Measurements from ENCODE around the gene LGR6. TPM values are rescaled to one million over a fixed set of nuclear protein-coding genes. Genes with fewer than 3 reads are reported as not detected.
"Not testable (repeated sequence)": the region's sequence is repeated elsewhere in the genome, so short reads cannot be mapped to it uniquely, and the experiment has no call there.

LGR6 gene
- total RNA-seq, 2 donors from 2014 or later = 5.8 to 5.9 TPM

DNA sequence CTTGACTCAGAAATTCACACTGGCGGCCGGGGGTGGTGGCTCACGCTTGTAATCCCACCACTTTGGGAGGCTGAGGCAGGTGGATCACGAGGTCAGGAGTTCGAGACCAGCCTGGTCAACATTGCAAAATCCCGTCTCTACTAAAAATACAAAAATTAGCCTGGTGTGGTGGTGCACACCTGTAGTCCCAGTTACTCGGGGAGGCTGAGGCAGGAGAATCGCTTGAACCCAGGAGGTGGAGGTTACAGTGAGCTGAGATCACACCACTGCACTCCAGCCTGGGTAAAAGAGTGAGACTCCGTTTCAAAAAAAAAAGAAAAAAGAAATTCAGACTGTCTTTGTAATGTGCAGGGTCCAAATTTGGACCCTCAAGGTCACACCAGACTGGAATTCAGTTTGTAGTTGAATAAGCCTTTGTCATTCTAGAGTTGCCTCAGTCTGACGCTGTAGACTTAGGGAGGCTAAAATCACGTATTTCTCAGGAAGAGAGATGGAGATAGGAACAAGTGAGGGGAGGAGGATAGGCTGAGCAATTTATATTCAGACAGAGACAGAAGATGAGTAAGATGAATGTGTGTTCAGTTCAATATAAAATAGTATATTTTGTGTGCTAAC lies 159.1 kb downstream of the LGR6 start:
- not testable (repeated sequence) for DNase-seq (ENCODE audit: low spot score); H3K27ac Mint-ChIP-seq; H3K9me3 Mint-ChIP-seq; H3K4me3 Mint-ChIP-seq; H3K36me3 Mint-ChIP-seq; ATAC-seq; H3K27me3 Mint-ChIP-seq
- peaks cover 31 to 32% of the 10 kb centered on the region in 2 donors for H3K4me1 Mint-ChIP-seq (ENCODE audit: low read depth in 2 of 2)

DNA sequence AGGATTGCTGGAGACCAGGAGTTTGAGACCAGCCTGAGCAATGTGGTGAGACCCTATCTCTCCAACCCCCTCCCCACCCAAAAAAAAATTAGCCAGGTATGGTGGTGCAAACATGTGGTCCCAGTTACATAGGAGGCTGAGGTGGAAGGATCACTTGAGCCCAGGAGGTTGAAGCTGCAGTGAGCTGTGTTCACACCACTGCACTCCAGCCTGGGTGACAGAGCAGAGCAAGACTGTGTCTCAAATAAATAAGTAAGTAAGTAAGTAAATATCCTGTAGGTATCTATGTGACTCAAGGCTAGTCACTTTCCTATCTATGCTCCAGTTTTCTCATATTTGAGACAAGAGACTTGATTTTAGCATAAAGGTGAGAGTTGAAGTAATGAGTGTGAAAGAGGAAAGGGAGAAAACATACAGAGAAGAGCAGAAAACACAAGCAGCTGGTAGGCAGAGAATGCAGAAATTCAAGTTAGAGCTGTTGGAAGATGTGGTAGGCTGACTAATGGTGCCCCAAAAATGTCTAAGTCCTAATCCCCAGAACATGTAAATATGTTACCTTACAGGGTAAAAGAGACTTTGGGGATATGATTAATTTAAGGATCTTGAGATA lies 162.4 kb downstream of the LGR6 start:
- no peaks in the 10 kb centered on the region for H3K27me3 Mint-ChIP-seq
- H3K4me1 Mint-ChIP-seq (ENCODE audit: low read depth in 2 of 2) = peaks cover 9 to 13% of the 10 kb centered on the region in 2 donors
- ATAC-seq = no peak
- no peaks in the 10 kb centered on the region for H3K9me3 Mint-ChIP-seq
- H3K4me3 Mint-ChIP-seq = no peak overlapping the region
- no peak for DNase-seq (ENCODE audit: low spot score)
- no peaks in the 10 kb centered on the region for H3K36me3 Mint-ChIP-seq
- H3K27ac Mint-ChIP-seq = no peak overlapping the region

DNA sequence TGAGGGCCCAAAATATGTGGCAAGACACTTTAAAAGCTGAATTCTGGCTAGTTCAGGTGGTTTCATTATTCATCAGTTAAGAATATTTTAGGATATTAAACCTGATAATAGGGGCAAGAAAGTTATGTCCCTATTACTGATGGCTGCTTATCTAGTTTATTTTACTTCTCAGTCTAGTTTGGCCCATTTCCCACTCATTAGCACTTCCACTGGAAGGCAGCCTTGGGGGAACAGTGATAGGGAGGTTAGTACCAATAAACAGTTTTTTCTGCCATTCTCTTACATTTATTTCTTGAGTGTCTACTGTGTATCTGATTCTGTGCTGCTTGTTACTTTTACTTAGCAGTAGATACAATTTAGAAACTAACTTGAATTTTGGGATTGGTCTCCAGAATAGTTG lies 163.9 kb downstream of the LGR6 start:
- Mint-ChIP-seq H3K9me3 (no peaks in the 10 kb centered on the region), H3K4me3 (no peak overlapping the region), H3K27ac (no peak overlapping the region), H3K27me3 (no peaks in the 10 kb centered on the region), H3K36me3 (no peaks in the 10 kb centered on the region), H3K4me1 (ENCODE audit: low read depth in 2 of 2) (peaks cover 9 to 17% of the 10 kb centered on the region in 2 donors)
- ATAC-seq (no peak), DNase-seq (ENCODE audit: low spot score) (no peak)

DNA sequence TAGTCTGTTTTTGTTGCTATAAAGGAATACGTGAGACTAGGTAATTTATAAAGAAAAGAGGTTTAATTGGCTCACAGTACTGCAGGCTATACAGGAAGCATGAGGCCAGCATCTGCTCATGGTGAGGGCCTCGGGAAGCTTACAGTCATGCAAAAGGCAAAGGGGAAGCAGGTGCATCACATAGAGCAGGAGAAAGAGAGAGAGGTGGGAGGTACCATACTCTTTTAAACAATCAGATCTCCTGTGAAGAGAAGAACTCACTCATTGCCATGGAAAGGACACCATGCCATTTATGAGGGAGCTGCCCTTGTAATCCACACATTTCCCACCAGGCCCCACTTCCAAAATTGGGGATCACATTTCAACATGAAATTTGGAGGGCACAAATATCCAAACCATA lies 167.6 kb downstream of the LGR6 start:
- no peak for DNase-seq (ENCODE audit: low spot score)
- Mint-ChIP-seq H3K4me1 (ENCODE audit: low read depth in 2 of 2) (peaks cover 0 to 4% of the 10 kb centered on the region in 2 donors), H3K4me3 (no peak overlapping the region), H3K9me3 (no peaks in the 10 kb centered on the region), H3K36me3 (no peaks in the 10 kb centered on the region), H3K27me3 (no peaks in the 10 kb centered on the region), H3K27ac (no peak overlapping the region)
- no peak for ATAC-seq

DNA sequence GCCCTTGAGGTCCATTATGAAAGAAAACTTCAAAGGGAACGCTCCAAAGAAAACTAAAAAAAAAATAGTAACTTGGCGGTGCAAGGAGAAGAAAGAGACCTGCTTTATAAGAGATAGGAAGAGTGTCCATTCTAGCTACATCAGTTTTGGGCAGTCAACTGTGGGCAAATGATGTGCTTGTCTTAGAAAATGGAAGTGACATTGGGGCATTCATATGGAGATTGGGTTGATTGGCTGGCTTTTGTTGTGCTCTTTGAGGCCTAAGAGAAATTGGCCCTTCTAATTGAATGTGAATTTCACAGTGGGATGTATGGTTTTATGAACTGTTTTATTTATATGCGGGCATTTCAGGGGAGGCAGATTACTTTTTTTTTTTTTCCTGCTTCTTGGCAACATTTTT lies 168.1 kb downstream of the LGR6 start:
- no peak for ATAC-seq
- no peak overlapping the region for H3K4me3 Mint-ChIP-seq
- no peaks in the 10 kb centered on the region for H3K36me3 Mint-ChIP-seq
- no peak overlapping the region for H3K27ac Mint-ChIP-seq
- peaks cover 0 to 4% of the 10 kb centered on the region in 2 donors for H3K4me1 Mint-ChIP-seq (ENCODE audit: low read depth in 2 of 2)
- H3K27me3 Mint-ChIP-seq = no peaks in the 10 kb centered on the region
- DNase-seq (ENCODE audit: low spot score) = no peak
- H3K9me3 Mint-ChIP-seq = no peaks in the 10 kb centered on the region

DNA sequence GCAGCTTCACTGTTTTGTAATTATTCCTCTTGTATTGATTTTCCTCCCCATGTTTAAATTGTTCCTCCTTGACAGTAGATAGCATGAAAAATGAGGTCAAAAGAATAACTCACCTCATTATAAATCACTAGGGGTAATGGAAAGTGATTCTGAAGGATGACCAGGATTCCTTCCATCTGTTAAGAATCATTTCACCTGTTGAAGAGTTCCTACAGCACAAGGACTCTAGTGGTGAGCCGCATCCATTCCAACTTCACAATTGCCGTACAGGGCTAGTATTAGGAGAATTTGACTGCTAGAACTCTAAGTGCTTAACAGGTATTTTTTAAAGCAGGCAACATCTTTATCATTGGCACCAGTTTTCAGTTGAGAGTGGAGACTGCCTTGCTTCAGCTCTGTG lies 168.6 kb downstream of the LGR6 start:
- H3K9me3 Mint-ChIP-seq = no peaks in the 10 kb centered on the region
- H3K36me3 Mint-ChIP-seq = no peaks in the 10 kb centered on the region
- ATAC-seq (no peak), DNase-seq (ENCODE audit: low spot score) (no peak)
- no peak overlapping the region for H3K27ac Mint-ChIP-seq
- H3K27me3 Mint-ChIP-seq = no peaks in the 10 kb centered on the region
- no peak overlapping the region for H3K4me3 Mint-ChIP-seq
- H3K4me1 Mint-ChIP-seq (ENCODE audit: low read depth in 2 of 2) = peaks cover 0 to 4% of the 10 kb centered on the region in 2 donors

DNA sequence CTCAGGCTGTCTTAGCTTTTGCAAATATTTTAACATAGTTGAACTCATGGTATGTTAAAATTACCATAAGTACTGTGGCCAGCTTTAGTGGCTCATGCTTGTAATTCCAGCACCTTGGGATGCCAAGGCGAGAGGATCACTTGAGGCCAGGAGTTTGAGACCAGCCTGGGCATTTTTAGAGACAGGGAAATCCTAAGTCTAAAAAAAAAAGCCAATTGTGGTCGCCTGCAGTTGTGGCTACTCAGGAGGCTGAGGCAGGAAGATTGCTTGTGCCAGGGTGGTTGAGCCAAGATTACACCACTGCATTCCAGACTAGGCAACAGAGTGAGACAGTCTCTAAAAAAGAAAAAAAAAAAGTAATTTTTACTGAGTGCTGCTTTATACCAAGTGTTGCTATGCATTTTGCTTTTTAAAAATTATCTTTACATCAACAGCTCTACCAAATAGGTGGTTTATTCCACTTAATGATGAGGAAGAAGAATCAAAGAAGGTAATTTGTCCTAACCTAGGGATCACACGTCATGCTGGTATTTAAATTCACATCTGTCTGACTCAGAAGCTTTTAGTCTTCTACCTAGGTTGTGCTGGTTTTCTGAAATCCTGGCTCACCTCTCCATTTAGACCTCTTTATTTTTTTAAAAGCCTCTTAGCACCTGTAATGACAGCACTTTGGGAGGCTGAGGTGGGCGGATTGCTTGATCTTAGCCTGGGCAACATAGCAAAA lies 171.7 kb downstream of the LGR6 start:
- no peaks in the 10 kb centered on the region for H3K27me3 Mint-ChIP-seq
- no peaks in the 10 kb centered on the region for H3K9me3 Mint-ChIP-seq
- no peak overlapping the region for H3K27ac Mint-ChIP-seq
- no peak for DNase-seq (ENCODE audit: low spot score)
- no peak for ATAC-seq
- no peaks in the 10 kb centered on the region for H3K36me3 Mint-ChIP-seq
- H3K4me3 Mint-ChIP-seq = no peak overlapping the region
- H3K4me1 Mint-ChIP-seq (ENCODE audit: low read depth in 2 of 2) = peaks cover 0 to 4% of the 10 kb centered on the region in 2 donors

DNA sequence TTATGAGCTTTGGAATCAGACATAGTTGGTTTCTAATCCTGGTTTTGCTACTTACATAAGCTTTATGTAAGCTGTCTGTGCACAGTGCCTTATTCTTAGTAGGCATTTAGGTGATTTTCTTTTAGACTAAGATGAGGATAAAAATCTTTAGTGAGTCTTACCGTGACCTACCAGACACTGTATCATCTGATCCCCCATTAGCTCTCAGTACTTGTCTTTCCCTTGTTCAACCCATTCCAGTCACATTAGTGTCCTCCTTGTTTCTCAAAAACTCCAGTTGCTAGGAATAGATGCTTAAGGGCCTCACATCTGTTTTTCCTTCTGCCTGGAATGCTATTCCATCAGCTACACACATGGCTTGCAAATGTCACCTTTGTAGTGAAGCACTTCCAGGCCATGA lies 173.7 kb downstream of the LGR6 start:
- no peak overlapping the region for H3K27ac Mint-ChIP-seq
- ATAC-seq (no peak), DNase-seq (ENCODE audit: low spot score) (no peak)
- H3K36me3 Mint-ChIP-seq = no peaks in the 10 kb centered on the region
- H3K4me1 Mint-ChIP-seq (ENCODE audit: low read depth in 2 of 2) = no peaks in the 10 kb centered on the region
- no peaks in the 10 kb centered on the region for H3K27me3 Mint-ChIP-seq
- no peak overlapping the region for H3K4me3 Mint-ChIP-seq
- no peaks in the 10 kb centered on the region for H3K9me3 Mint-ChIP-seq

Other genes starting within 250 kb of the LGR6 start
- gene LMOD1, start 247.3 kb upstream of the LGR6 start, total RNA-seq = not detected
- gene TIMM17A, start 238.3 kb upstream of the LGR6 start, total RNA-seq = 10 to 100 TPM; 81.5 to 89.5 TPM
- gene RNPEP, start 211.2 kb upstream of the LGR6 start, total RNA-seq = 10 to 100 TPM; 50.1 to 54.3 TPM
- gene ELF3, start 183.2 kb upstream of the LGR6 start, total RNA-seq = under 1 TPM; 0.84 to 0.98 TPM
- gene GPR37L1, start 70.9 kb upstream of the LGR6 start, total RNA-seq = not detected
- 10 to 100 TPM; 68.0 to 80.0 TPM for gene ARL8A, start 49.1 kb upstream of the LGR6 start, total RNA-seq
- gene PTPN7, start 33.2 kb upstream of the LGR6 start, total RNA-seq = 100 to 1,000 TPM; 227 to 312 TPM
- 10 to 100 TPM; 49.0 to 55.5 TPM for gene UBE2T, start 148.1 kb downstream of the LGR6 start, total RNA-seq
- gene PPP1R12B, start 154.9 kb downstream of the LGR6 start, total RNA-seq = 10 to 100 TPM; 27.1 to 51.8 TPM

All from natural killer cell treated with Interleukin-12 subunit alpha and Interleukin-12 subunit beta and Interleukin-15 and Interleukin-18, amount 100 ng/mL, for 72 hours (primary cell).